Measurements from ENCODE around the gene RNF215. TPM values are rescaled to one million over a fixed set of nuclear protein-coding genes. Genes with fewer than 3 reads are reported as not detected.

The RNF215 gene
- total and polyA plus RNA-seq, 2 of the 13 experiments (the other 11 are each of a cell fraction or from before 2014, with no cell fraction given): 5.3 to 6.1 TPM

DNA sequence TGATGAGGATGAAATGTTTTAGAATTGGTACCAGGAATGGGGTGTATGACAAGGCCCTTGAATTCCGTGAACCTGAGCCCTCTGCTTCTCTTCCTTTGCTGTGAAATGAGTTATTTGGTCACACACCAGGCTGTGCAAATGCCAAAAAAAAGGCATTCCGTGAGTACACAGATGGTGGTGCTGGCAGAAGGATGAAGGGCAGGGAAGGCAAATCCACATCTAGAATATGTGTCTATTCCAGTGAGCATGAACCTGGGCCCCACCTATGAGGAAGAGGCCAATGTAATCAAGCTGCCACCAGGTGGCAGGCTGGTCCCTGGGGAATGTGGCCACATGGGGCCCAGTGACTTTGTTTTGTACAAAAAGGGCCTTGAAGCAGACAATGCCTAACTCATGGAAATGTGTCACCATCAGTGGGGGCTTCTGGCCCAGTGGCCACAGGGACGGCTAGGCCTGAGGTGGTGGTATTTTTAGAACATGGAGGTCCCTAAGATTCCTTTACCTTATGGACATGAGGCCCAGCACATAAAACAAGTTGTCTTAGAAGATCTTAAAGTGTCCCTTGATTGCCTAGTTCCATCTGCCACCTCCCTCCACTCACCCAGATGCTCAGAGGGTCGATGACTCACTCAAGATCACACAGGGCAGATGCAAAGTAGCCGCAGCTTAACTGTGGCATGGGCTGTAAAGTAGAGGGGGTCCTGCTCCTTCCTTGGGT lies 3.9 kb upstream of the RNF215 start (continued):
- TF ChIP-seq, protein P1, sequence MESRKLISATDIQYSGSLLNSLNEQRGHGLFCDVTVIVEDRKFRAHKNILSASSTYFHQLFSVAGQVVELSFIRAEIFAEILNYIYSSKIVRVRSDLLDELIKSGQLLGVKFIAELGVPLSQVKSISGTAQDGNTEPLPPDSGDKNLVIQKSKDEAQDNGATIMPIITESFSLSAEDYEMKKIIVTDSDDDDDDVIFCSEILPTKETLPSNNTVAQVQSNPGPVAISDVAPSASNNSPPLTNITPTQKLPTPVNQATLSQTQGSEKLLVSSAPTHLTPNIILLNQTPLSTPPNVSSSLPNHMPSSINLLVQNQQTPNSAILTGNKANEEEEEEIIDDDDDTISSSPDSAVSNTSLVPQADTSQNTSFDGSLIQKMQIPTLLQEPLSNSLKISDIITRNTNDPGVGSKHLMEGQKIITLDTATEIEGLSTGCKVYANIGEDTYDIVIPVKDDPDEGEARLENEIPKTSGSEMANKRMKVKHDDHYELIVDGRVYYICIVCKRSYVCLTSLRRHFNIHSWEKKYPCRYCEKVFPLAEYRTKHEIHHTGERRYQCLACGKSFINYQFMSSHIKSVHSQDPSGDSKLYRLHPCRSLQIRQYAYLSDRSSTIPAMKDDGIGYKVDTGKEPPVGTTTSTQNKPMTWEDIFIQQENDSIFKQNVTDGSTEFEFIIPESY (CRISPR knock-in tag; IDR thresholded peaks at IDR 0.05): no peak
- TF ChIP-seq NFATC3 (CRISPR knock-in tag; IDR thresholded peaks at IDR 0.05) (no peak), CENPT (CRISPR knock-in tag; IDR thresholded peaks at IDR 0.05; ENCODE audit: low read depth) (no peak), CBX2 (IDR thresholded peaks at IDR 0.05; ENCODE audit: low read depth, low read length) (no peak), CBX2 (CRISPR knock-in tag; IDR thresholded peaks at IDR 0.05; ENCODE audit: low read depth) (no peak), PTBP1 (IDR thresholded peaks at IDR 0.05; ENCODE audit: low read depth, low read length, poor library complexity, severe bottlenecking) (no peak), ZGPAT (CRISPR knock-in tag; IDR thresholded peaks at IDR 0.05) (peak; percentile 61; the same call in 1 of the 2 replicates), ATF1 (CRISPR knock-in tag; IDR thresholded peaks at IDR 0.05) (no peak), ZSCAN9 (CRISPR knock-in tag; IDR thresholded peaks at IDR 0.05; ENCODE audit: borderline replicate concordance) (no peak), ZXDC (CRISPR knock-in tag; IDR thresholded peaks at IDR 0.05) (no peak), ZNF329 (CRISPR knock-in tag; IDR thresholded peaks at IDR 0.05; ENCODE audit: low read depth) (no peak), RARA (CRISPR knock-in tag; IDR thresholded peaks at IDR 0.05) (peak; percentile 31; the same call in 1 of the 2 replicates), POLR2G (IDR thresholded peaks at IDR 0.05; ENCODE audit: low read depth, low read length) (no peak), MZF1 (CRISPR knock-in tag; IDR thresholded peaks at IDR 0.05; ENCODE audit: borderline replicate concordance) (no peak), ZNF260 (CRISPR knock-in tag; IDR thresholded peaks at IDR 0.05; ENCODE audit: borderline replicate concordance, low read depth) (no peak), ELF4 (CRISPR knock-in tag; IDR thresholded peaks at IDR 0.05; ENCODE audit: borderline replicate concordance) (no peak)
- TF ChIP-seq, protein P2, sequence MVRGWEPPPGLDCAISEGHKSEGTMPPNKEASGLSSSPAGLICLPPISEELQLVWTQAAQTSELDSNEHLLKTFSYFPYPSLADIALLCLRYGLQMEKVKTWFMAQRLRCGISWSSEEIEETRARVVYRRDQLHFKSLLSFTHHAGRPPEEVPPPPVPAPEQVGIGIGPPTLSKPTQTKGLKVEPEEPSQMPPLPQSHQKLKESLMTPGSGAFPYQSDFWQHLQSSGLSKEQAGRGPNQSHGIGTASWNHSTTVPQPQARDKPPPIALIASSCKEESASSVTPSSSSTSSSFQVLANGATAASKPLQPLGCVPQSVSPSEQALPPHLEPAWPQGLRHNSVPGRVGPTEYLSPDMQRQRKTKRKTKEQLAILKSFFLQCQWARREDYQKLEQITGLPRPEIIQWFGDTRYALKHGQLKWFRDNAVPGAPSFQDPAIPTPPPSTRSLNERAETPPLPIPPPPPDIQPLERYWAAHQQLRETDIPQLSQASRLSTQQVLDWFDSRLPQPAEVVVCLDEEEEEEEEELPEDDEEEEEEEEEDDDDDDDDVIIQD (CRISPR knock-in tag; IDR thresholded peaks at IDR 0.05; ENCODE audit: low read depth): no peak
